ENCODE results near the gene VPS39.

VPS39 gene

DNA sequence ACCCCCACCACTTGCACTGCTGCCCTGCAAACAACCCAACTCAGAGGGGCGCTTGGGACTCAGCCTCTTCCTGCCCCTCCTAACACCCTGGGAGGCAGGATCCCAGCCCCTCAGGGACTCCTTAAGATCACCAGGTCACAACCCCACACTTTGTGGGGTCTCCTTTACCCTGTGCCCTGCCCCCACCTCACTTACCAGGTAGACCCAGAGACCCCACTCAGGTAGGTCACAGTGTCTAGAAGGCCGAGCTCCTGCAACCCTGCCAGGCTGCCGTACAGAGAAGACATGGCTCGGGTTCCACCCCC, 60.7 kb downstream of the VPS39 start (continued):
- TF ChIP-seq ZNF544 (tag by site-specific recombination; IDR thresholded peaks at IDR 0.05) (no peak), ZEB2 (tag by site-specific recombination; IDR thresholded peaks at IDR 0.05) (no peak), MZF1 (tag by site-specific recombination; IDR thresholded peaks at IDR 0.05; ENCODE audit: borderline replicate concordance) (no peak), ZSCAN16 (tag by site-specific recombination; IDR thresholded peaks at IDR 0.05) (no peak), ZNF416 (tag by site-specific recombination; IDR thresholded peaks at IDR 0.05) (no peak), ZNF211 (tag by site-specific recombination; IDR thresholded peaks at IDR 0.05; ENCODE audit: low read depth) (no peak), ZBTB21 (tag by site-specific recombination; IDR thresholded peaks at IDR 0.05) (no peak)
- TF ChIP-seq, protein P1, sequence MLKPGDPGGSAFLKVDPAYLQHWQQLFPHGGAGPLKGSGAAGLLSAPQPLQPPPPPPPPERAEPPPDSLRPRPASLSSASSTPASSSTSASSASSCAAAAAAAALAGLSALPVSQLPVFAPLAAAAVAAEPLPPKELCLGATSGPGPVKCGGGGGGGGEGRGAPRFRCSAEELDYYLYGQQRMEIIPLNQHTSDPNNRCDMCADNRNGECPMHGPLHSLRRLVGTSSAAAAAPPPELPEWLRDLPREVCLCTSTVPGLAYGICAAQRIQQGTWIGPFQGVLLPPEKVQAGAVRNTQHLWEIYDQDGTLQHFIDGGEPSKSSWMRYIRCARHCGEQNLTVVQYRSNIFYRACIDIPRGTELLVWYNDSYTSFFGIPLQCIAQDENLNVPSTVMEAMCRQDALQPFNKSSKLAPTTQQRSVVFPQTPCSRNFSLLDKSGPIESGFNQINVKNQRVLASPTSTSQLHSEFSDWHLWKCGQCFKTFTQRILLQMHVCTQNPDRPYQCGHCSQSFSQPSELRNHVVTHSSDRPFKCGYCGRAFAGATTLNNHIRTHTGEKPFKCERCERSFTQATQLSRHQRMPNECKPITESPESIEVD (tag by site-specific recombination; IDR thresholded peaks at IDR 0.05), result no peak

DNA sequence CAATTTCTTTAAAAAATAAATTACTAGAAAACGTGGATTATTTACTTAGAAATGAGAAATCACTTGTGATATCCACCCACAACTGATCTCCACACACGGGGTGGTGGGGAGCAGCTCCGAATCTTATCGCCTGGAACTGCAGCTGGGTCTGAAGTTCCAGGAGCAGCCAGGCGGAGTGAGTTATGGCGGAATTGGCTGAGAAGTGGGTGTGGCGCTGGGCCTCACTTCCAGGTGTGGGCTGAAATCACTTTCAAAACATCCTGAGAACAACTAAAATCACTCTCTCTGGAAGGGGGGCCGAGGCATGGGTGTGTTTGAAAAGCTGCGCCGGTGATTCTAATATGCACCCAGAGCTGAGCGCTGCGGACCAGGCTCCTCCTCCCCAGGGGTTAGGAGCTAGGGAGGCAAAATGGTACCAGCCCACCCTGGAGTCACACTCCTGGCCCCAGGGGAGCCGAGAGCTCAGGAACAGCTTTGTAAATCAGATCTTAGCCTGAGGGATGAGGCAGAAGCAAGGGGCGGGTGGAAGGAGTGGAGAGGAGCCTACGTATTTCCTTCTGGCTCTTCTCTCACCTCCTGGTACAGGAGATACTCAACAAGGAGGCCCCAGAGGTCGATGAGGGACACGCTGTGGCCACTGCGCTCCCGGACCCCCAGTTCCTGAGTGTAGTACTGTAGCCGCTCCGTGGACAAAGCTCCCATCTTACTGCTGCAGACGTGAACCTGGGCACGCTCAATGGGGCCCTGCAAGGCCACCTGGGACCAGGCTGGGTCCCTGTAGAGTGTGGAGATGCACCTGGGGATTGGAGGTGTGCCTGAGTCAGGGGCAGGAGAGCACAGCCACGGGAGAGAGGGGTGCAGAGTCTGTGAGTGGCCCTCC, 61.3 kb downstream of the VPS39 start:
- TF ChIP-seq, protein P2, sequence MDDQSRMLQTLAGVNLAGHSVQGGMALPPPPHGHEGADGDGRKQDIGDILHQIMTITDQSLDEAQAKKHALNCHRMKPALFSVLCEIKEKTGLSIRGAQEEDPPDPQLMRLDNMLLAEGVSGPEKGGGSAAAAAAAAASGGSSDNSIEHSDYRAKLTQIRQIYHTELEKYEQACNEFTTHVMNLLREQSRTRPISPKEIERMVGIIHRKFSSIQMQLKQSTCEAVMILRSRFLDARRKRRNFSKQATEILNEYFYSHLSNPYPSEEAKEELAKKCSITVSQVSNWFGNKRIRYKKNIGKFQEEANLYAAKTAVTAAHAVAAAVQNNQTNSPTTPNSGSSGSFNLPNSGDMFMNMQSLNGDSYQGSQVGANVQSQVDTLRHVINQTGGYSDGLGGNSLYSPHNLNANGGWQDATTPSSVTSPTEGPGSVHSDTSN (CRISPR knock-in tag; IDR thresholded peaks at IDR 0.05), result no peak
- TF ChIP-seq YY1 (tag by site-specific recombination; IDR thresholded peaks at IDR 0.05), result no peak
- no peak for TF ChIP-seq OSR2 (tag by site-specific recombination; IDR thresholded peaks at IDR 0.05)
- TF ChIP-seq ZNF350 (tag by site-specific recombination; IDR thresholded peaks at IDR 0.05), result no peak
- TF ChIP-seq ZNF558 (tag by site-specific recombination; IDR thresholded peaks at IDR 0.05), result no peak
- no peak for TF ChIP-seq ZNF571 (tag by site-specific recombination; IDR thresholded peaks at IDR 0.05)
- no peak for TF ChIP-seq ZNF416 (tag by site-specific recombination; IDR thresholded peaks at IDR 0.05)
- TF ChIP-seq, protein P3, sequence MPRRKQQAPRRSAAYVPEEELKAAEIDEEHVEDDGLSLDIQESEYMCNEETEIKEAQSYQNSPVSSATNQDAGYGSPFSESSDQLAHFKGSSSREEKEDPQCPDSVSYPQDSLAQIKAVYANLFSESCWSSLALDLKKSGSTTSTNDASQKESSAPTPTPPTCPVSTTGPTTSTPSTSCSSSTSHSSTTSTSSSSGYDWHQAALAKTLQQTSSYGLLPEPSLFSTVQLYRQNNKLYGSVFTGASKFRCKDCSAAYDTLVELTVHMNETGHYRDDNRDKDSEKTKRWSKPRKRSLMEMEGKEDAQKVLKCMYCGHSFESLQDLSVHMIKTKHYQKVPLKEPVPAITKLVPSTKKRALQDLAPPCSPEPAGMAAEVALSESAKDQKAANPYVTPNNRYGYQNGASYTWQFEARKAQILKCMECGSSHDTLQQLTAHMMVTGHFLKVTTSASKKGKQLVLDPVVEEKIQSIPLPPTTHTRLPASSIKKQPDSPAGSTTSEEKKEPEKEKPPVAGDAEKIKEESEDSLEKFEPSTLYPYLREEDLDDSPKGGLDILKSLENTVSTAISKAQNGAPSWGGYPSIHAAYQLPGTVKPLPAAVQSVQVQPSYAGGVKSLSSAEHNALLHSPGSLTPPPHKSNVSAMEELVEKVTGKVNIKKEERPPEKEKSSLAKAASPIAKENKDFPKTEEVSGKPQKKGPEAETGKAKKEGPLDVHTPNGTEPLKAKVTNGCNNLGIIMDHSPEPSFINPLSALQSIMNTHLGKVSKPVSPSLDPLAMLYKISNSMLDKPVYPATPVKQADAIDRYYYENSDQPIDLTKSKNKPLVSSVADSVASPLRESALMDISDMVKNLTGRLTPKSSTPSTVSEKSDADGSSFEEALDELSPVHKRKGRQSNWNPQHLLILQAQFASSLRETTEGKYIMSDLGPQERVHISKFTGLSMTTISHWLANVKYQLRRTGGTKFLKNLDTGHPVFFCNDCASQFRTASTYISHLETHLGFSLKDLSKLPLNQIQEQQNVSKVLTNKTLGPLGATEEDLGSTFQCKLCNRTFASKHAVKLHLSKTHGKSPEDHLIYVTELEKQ (tag by site-specific recombination; IDR thresholded peaks at IDR 0.05; ENCODE audit: borderline replicate concordance), result no peak
- ChIA-PET CTCF (interaction anchor here (0.8 kb wide), 1 partner anchor 9 kb away, joined by 3 read pairs; no protein-coding TSS in a partner anchor), POLR2A (no interaction called here)
- Histone ChIP-seq H3K4me1 (ENCODE audit: control insufficient read depth, insufficient read depth, low read length) (no peaks in the 10 kb centered on the region), H3K36me3 (ENCODE audit: control insufficient read depth in 2 of 2, insufficient read depth in 1 of 2, low read length in 2 of 2) (no peaks in the 10 kb centered on the region), H3K4me3 (ENCODE audit: low read depth, low read length) (no peak overlapping the region), H3K27ac (ENCODE audit: extremely low read depth, low read depth, low read length) (no peak overlapping the region), H3K9me3 (ENCODE audit: control insufficient read depth, insufficient read depth, low read depth, low read length) (no peaks in the 10 kb centered on the region)
